Activated naive CD4-positive, alpha-beta T cell treated with anti-CD3 and anti-CD28 coated beads, Interleukin-2, amount 10 ng/mL, durations not matched to agents 7 days and 5 days (primary cell): ENCODE results near the gene MTSS2.

Experiments
- CTCF ChIA-PET: fragments of 350-600 bp; sonication (Branson Sonifier 250); formaldehyde crosslinking; loops from one replicate; lab custom pipeline; 2021; ENCODE audit warnings: antibody characterized with exemption; lab: Charles Lee
- DNase-seq: peaks from one replicate; pipeline ENCODE4 v3.0.0-alpha.2; 2020
- H3K27ac Mint-ChIP-seq: one replicate; pipeline ENCODE4 v1.8.0; 2021; ENCODE audit warnings: mild to moderate bottlenecking, moderate library complexity, mixed read lengths
- H3K27me3 Mint-ChIP-seq: one replicate; pipeline ENCODE4 v1.8.0; 2021; ENCODE audit warnings: mild to moderate bottlenecking, mixed read lengths
- H3K36me3 Mint-ChIP-seq: one replicate; pipeline ENCODE4 v1.8.0; 2021; ENCODE audit warnings: mixed read lengths
- H3K4me1 Mint-ChIP-seq: one replicate; pipeline ENCODE4 v1.8.0; 2021; ENCODE audit warnings: mixed read lengths
- H3K4me3 Mint-ChIP-seq: one replicate; pipeline ENCODE4 v1.8.0; 2021; ENCODE audit warnings: mild to moderate bottlenecking, moderate library complexity, mixed read lengths
- H3K9me3 Mint-ChIP-seq: one replicate; pipeline ENCODE4 v1.8.0; 2021; ENCODE audit warnings: mixed read lengths

Gene MTSS2

GRCh38 chr16:70710422-70711210 lies 24.8 kb upstream of the MTSS2 start:
- no peaks in the 10 kb centered on the region for H3K9me3 Mint-ChIP-seq
- DNase-seq = no peak
- peak overlapping the region; percentile 28 for H3K27ac Mint-ChIP-seq
- H3K36me3 Mint-ChIP-seq = peaks cover 2% of the 10 kb centered on the region
- CTCF ChIA-PET = interaction anchor here (0.8 kb wide), 1 partner anchor 61 kb away, joined by 3 read pairs; no protein-coding TSS in a partner anchor
- H3K4me1 Mint-ChIP-seq = peaks cover 10% of the 10 kb centered on the region
- no peaks in the 10 kb centered on the region for H3K27me3 Mint-ChIP-seq
- no peak overlapping the region for H3K4me3 Mint-ChIP-seq

GRCh38 chr16:70709942-70710341 lies 24.1 kb upstream of the MTSS2 start:
- Mint-ChIP-seq H3K27me3 (no peaks in the 10 kb centered on the region), H3K4me1 (peaks cover 10% of the 10 kb centered on the region), H3K4me3 (no peak overlapping the region), H3K9me3 (no peaks in the 10 kb centered on the region), H3K36me3 (peaks cover 2% of the 10 kb centered on the region), H3K27ac (peak overlapping the region; percentile 37)
- DNase-seq = no peak
- CTCF ChIA-PET = no interaction called here

GRCh38 chr16:70709457-70709856 lies 23.6 kb upstream of the MTSS2 start:
- Mint-ChIP-seq H3K4me1 (peaks cover 10% of the 10 kb centered on the region), H3K36me3 (peaks cover 2% of the 10 kb centered on the region), H3K27ac (no peak overlapping the region), H3K4me3 (no peak overlapping the region), H3K9me3 (no peaks in the 10 kb centered on the region), H3K27me3 (no peaks in the 10 kb centered on the region)
- no peak for DNase-seq
- CTCF ChIA-PET = no interaction called here

GRCh38 chr16:70708366-70709246 lies 22.8 kb upstream of the MTSS2 start:
- Mint-ChIP-seq H3K27ac (no peak overlapping the region), H3K36me3 (peaks cover 2% of the 10 kb centered on the region), H3K4me1 (peaks cover 10% of the 10 kb centered on the region), H3K27me3 (no peaks in the 10 kb centered on the region), H3K9me3 (no peaks in the 10 kb centered on the region), H3K4me3 (no peak overlapping the region)
- no peak for DNase-seq
- CTCF ChIA-PET = no interaction called here

- H3K4me3 Mint-ChIP-seq = no peak overlapping the region
- H3K36me3 Mint-ChIP-seq = peaks cover 2% of the 10 kb centered on the region
- peaks cover 10% of the 10 kb centered on the region for H3K4me1 Mint-ChIP-seq
- no peaks in the 10 kb centered on the region for H3K9me3 Mint-ChIP-seq
- no peak overlapping the region for H3K27ac Mint-ChIP-seq
- no peak for DNase-seq
- no peaks in the 10 kb centered on the region for H3K27me3 Mint-ChIP-seq
- CTCF ChIA-PET = no interaction called here
These were observed 21.2 kb upstream of the MTSS2 start for GRCh38 chr16:70706948-70707465.

- Mint-ChIP-seq H3K36me3 (peaks cover 2% of the 10 kb centered on the region), H3K27ac (no peak overlapping the region), H3K27me3 (no peaks in the 10 kb centered on the region), H3K4me3 (no peak overlapping the region), H3K4me1 (peaks cover 3% of the 10 kb centered on the region), H3K9me3 (no peaks in the 10 kb centered on the region)
- no peak for DNase-seq
- CTCF ChIA-PET = no interaction called here
These were observed 19.2 kb upstream of the MTSS2 start for GRCh38 chr16:70705056-70705455.

- Mint-ChIP-seq H3K4me1 (no peaks in the 10 kb centered on the region), H3K4me3 (no peak overlapping the region), H3K27me3 (no peaks in the 10 kb centered on the region), H3K9me3 (no peaks in the 10 kb centered on the region), H3K36me3 (peaks cover 2% of the 10 kb centered on the region), H3K27ac (no peak overlapping the region)
- CTCF ChIA-PET = no interaction called here
- no peak for DNase-seq
These were observed 18.7 kb upstream of the MTSS2 start for GRCh38 chr16:70704586-70704985.

- DNase-seq = no peak
- Mint-ChIP-seq H3K4me3 (no peak overlapping the region), H3K9me3 (no peaks in the 10 kb centered on the region), H3K36me3 (peaks cover 6% of the 10 kb centered on the region), H3K27me3 (no peaks in the 10 kb centered on the region), H3K27ac (no peak overlapping the region), H3K4me1 (peaks cover 4% of the 10 kb centered on the region)
- CTCF ChIA-PET = no interaction called here
These were observed 18.1 kb upstream of the MTSS2 start for GRCh38 chr16:70703835-70704381.

GRCh38 chr16:70703041-70703834 lies 17.4 kb upstream of the MTSS2 start:
- H3K4me3 Mint-ChIP-seq = no peak overlapping the region
- H3K4me1 Mint-ChIP-seq = peaks cover 4% of the 10 kb centered on the region
- DNase-seq = no peak
- CTCF ChIA-PET = no interaction called here
- H3K27ac Mint-ChIP-seq = no peak overlapping the region
- peaks cover 6% of the 10 kb centered on the region for H3K36me3 Mint-ChIP-seq
- no peaks in the 10 kb centered on the region for H3K9me3 Mint-ChIP-seq
- no peaks in the 10 kb centered on the region for H3K27me3 Mint-ChIP-seq

- CTCF ChIA-PET = no interaction called here
These were observed 16.8 kb upstream of the MTSS2 start for GRCh38 chr16:70702624-70703023.

GRCh38 chr16:70701998-70702397 lies 16.1 kb upstream of the MTSS2 start:
- peaks cover 3% of the 10 kb centered on the region for H3K36me3 Mint-ChIP-seq
- no peak for DNase-seq
- peaks cover 16% of the 10 kb centered on the region for H3K4me1 Mint-ChIP-seq
- H3K27me3 Mint-ChIP-seq = no peaks in the 10 kb centered on the region
- peak overlapping the region; percentile 53 for H3K27ac Mint-ChIP-seq
- H3K4me3 Mint-ChIP-seq = no peak overlapping the region
- no peaks in the 10 kb centered on the region for H3K9me3 Mint-ChIP-seq
- CTCF ChIA-PET = no interaction called here

More at GRCh38 chr16:70702624-70703023, 16.8 kb upstream of the MTSS2 start:
- Mint-ChIP-seq H3K9me3 (no peaks in the 10 kb centered on the region), H3K36me3 (peaks cover 3% of the 10 kb centered on the region), H3K4me3 (no peak overlapping the region), H3K27ac (no peak overlapping the region), H3K4me1 (peaks cover 10% of the 10 kb centered on the region), H3K27me3 (no peaks in the 10 kb centered on the region)
- DNase-seq = no peak

- peaks cover 3% of the 10 kb centered on the region for H3K36me3 Mint-ChIP-seq
- peak overlapping the region; percentile 53 for H3K27ac Mint-ChIP-seq
- H3K27me3 Mint-ChIP-seq = no peaks in the 10 kb centered on the region
- H3K4me3 Mint-ChIP-seq = no peak overlapping the region
- no peak for DNase-seq
- peaks cover 20% of the 10 kb centered on the region for H3K4me1 Mint-ChIP-seq
- H3K9me3 Mint-ChIP-seq = no peaks in the 10 kb centered on the region
- CTCF ChIA-PET = no interaction called here
These were observed 15.7 kb upstream of the MTSS2 start for GRCh38 chr16:70701596-70701995.

GRCh38 chr16:70701036-70701435 lies 15.2 kb upstream of the MTSS2 start:
- Mint-ChIP-seq H3K36me3 (peaks cover 3% of the 10 kb centered on the region), H3K27ac (no peak overlapping the region), H3K9me3 (no peaks in the 10 kb centered on the region), H3K4me3 (no peak overlapping the region), H3K27me3 (no peaks in the 10 kb centered on the region), H3K4me1 (peaks cover 25% of the 10 kb centered on the region)
- CTCF ChIA-PET = no interaction called here
- no peak for DNase-seq
